Activated CD8-positive, alpha-beta T cell treated with anti-CD3 and anti-CD28 coated beads for 36 hours (primary cell): Measurements from ENCODE around the gene CYP26B1. TPM values are rescaled to one million over a fixed set of nuclear protein-coding genes. Genes with fewer than 3 reads are reported as not detected.

Experiments
- ATAC-seq: fragments of 200-7000 bp; cut with Tn5 transposase; one replicate; pipeline ENCODE4 v1.10.0; 2021; ENCODE audit warnings: mild to moderate bottlenecking, moderate library complexity
- CTCF ChIA-PET: fragments of 350-600 bp; sonication (Branson Sonifier 250); formaldehyde crosslinking; loops from one replicate; lab custom pipeline; 2021; ENCODE audit warnings: antibody characterized with exemption; lab: Charles Lee
- POLR2A ChIA-PET: fragments of 350-600 bp; sonication (Branson Sonifier 250); formaldehyde crosslinking; loops from one replicate; lab custom pipeline; 2021; ENCODE audit warnings: antibody characterized with exemption; lab: Charles Lee
- DNase-seq: peaks from one replicate; pipeline ENCODE4 v3.0.0-alpha.2; 2020
- H3K27ac Mint-ChIP-seq: one replicate; pipeline ENCODE4 v1.8.0; 2021; ENCODE audit warnings: mild to moderate bottlenecking, mixed read lengths
- H3K27me3 Mint-ChIP-seq: one replicate; pipeline ENCODE4 v1.8.0; 2021; ENCODE audit warnings: mixed read lengths
- H3K36me3 Mint-ChIP-seq: one replicate; pipeline ENCODE4 v1.8.0; 2021; ENCODE audit warnings: low read depth, mixed read lengths
- H3K4me1 Mint-ChIP-seq: one replicate; pipeline ENCODE4 v1.8.0; 2021; ENCODE audit warnings: low read depth, mixed read lengths
- H3K4me3 Mint-ChIP-seq: one replicate; pipeline ENCODE4 v1.8.0; 2021; ENCODE audit warnings: mild to moderate bottlenecking, moderate library complexity, mixed read lengths
- H3K9me3 Mint-ChIP-seq: one replicate; pipeline ENCODE4 v1.8.0; 2021; ENCODE audit warnings: mixed read lengths
- intact Hi-C: fragments of 100-400 bp; cut with micrococcal nuclease; formaldehyde crosslinking; loops from one replicate; pipeline ENCODE4 v1.10.0; 2022
- total RNA-seq, 2 experiments: library from RNA; stranded (reverse); gene quantifications; one replicate each; pipeline ENCODE4 v1.2.3, GENCODE V29; 2021
- TF ChIP-seq, protein P1 (sequence below): fragments of 200-600 bp; IDR thresholded peaks from one replicate; pipeline ENCODE4 v1.8.0; 2022; ENCODE audit warnings: antibody characterized with exemption, mild to moderate bottlenecking

CYP26B1 gene
- total RNA-seq, 2 experiments from 2014 or later, result not detected

DNA sequence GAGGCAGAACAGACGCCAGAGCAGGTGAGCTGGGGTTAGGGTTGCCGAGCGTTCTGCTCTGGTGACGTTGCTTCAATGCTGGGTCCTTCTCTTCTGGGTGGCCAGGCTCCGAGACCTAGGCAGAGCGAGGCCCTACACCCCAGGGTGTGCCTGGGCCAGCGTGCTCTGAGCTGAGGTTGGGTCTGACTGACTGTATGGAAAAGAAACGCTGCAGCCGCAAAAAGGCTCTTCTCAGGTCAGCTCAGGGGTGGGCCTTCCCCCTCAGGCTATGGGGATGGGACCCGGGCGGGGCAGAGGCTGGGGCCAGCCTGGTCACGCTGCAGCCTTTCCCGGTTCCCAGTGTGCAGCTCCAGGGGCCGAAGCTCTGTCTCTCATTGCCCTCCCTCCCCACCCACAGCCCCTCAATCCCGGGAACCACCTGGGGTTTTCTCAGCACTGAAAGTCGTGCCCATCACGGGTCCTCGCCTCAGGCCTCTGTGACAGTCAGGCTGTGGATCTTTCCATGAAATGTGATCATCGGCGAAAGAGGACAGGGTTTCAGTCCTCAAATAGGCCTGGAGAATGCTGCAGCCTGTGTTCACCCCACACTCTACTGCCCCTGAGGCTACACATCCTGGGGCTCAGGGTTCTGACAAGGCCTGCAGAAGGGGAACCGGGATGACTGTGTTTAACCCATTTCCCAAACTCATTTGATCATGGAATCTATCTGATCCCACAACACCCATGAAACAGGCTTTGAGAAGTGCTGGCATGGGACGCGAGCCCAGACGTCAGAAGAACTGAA is 19.4 kb downstream of the CYP26B1 start:
- intact Hi-C loops, result no loop called here
- POLR2A ChIA-PET, result no interaction called here
- DNase-seq (no peak), ATAC-seq (no peak)
- CTCF ChIA-PET, result interaction anchor here (2.5 kb wide), 1 partner anchor 9 kb away, joined by 8 read pairs; no protein-coding TSS in a partner anchor
- peaks cover 7% of the 10 kb centered on the region for H3K27me3 Mint-ChIP-seq
- no peaks in the 10 kb centered on the region for H3K36me3 Mint-ChIP-seq
- H3K4me3 Mint-ChIP-seq, result no peak overlapping the region
- TF ChIP-seq, protein P1, sequence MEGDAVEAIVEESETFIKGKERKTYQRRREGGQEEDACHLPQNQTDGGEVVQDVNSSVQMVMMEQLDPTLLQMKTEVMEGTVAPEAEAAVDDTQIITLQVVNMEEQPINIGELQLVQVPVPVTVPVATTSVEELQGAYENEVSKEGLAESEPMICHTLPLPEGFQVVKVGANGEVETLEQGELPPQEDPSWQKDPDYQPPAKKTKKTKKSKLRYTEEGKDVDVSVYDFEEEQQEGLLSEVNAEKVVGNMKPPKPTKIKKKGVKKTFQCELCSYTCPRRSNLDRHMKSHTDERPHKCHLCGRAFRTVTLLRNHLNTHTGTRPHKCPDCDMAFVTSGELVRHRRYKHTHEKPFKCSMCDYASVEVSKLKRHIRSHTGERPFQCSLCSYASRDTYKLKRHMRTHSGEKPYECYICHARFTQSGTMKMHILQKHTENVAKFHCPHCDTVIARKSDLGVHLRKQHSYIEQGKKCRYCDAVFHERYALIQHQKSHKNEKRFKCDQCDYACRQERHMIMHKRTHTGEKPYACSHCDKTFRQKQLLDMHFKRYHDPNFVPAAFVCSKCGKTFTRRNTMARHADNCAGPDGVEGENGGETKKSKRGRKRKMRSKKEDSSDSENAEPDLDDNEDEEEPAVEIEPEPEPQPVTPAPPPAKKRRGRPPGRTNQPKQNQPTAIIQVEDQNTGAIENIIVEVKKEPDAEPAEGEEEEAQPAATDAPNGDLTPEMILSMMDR, result no peak
- H3K9me3 Mint-ChIP-seq, result no peaks in the 10 kb centered on the region
- H3K27ac Mint-ChIP-seq, result no peak overlapping the region
- H3K4me1 Mint-ChIP-seq, result no peaks in the 10 kb centered on the region

DNA sequence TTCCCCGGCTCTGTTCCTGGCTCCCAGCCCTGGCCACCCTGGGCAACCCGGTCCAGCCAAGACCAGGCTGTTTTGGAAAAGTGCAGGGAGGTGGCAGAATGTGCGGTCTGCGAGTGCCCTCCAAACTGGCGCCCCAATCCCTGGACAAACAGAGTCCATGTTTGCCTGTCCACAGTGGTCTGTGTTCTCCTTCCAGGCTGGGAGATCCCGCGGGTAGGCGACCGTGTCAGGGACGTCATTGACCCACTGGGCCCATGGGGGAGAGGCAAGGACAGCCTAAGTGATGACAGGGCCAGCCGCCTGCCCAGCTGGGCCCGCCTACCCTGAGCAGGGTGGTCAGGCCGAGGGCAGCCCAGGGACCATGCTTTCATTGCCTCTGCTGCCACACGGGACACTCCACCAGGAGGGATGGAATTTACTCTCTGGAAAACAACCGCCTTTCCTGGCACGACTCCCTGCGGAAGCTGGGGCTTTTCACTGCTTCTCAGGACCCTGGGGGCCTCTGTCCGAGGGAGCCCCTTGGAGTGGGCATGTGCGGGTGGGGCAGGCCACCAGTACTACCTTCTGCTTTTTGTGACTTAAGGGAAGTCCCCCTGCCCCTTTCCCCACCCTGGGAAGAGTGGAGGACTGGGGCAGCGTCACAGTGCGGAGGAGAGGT is 20.1 kb downstream of the CYP26B1 start:
- DNase-seq (no peak), ATAC-seq (no peak)
- H3K9me3 Mint-ChIP-seq, result peaks cover 6% of the 10 kb centered on the region
- no peak overlapping the region for H3K27ac Mint-ChIP-seq
- peaks cover 8% of the 10 kb centered on the region for H3K27me3 Mint-ChIP-seq
- no peaks in the 10 kb centered on the region for H3K4me1 Mint-ChIP-seq
- intact Hi-C loops, result no loop called here
- TF ChIP-seq, protein P1, result no peak
- ChIA-PET POLR2A (no interaction called here), CTCF (interaction anchor here (2.5 kb wide), 1 partner anchor 10 kb away, joined by 8 read pairs; no protein-coding TSS in a partner anchor)
- no peak overlapping the region for H3K4me3 Mint-ChIP-seq
- H3K36me3 Mint-ChIP-seq, result no peaks in the 10 kb centered on the region

DNA sequence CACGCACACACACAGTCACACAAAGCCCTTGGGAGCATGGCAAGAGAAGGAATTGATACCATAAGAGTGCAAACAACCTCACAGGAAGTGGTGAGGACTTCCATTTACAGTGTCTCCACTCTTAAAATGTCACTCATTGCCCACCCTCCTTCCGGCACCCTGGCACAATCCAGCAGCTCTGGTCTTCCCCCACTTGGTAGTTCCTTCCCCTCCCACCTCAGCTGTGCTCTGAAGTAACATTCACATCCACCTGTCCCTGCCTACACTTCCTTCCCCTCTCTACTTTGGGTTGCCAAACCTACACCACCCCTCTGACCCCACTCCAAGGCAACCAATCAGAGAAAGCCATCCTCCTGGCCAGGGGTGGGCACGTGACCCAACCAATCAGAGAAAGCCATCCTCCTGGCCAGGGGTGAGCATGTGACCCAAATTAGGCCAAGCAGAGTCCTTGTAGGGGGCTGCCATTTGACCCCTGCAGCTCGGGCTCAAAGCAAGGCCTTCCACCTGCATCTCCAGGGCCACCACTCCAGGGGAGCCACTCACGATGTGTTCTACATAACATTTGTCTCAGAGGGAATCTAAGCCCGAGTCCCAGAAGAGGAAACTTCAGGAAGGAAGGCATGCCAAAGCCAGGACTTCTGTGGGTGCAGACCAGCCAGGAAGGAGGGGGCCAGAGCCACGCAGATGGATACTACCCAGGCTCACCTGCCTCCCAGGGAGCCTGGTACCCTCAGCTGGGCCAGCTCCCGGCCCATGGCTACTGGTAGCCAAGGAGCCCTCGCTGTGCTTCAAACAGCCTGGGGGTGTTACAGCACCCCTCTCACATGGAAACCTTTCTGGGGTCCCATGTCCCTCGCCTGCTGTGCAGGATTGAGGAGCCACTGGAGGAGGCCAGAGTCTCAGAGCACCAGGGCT is 21.2 kb downstream of the CYP26B1 start:
- Mint-ChIP-seq H3K27ac (no peak overlapping the region), H3K9me3 (peaks cover 7% of the 10 kb centered on the region), H3K27me3 (peaks cover 15% of the 10 kb centered on the region), H3K4me3 (no peak overlapping the region), H3K4me1 (no peaks in the 10 kb centered on the region), H3K36me3 (no peaks in the 10 kb centered on the region)
- ATAC-seq (peak; percentile 13), DNase-seq (no peak)
- POLR2A ChIA-PET, result no interaction called here
- TF ChIP-seq, protein P1, result no peak
- intact Hi-C loops, result no loop called here
- CTCF ChIA-PET, result interaction anchor here (2.5 kb wide), 1 partner anchor 11 kb away, joined by 8 read pairs; no protein-coding TSS in a partner anchor

DNA sequence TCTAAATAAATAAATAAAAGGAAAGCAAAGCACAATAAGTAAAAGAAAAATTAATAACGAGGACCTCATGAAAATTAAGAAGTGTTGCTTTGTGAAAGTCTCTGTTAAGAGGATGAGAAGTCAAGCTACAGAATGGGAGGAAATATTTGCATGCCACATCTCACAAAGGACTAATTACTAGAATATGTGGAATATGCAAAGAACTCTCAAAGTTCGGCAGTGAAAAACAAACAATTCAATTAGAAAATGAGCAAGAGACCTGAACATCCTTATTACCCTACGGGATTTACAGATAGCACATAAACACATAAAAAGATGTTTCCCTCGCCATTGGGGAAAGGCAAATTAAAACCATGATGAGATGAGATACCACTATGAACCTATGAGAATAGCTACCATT is 23.3 kb downstream of the CYP26B1 start:
- TF ChIP-seq, protein P1, result no peak
- Mint-ChIP-seq H3K27ac (no peak overlapping the region), H3K36me3 (no peaks in the 10 kb centered on the region), H3K9me3 (peaks cover 7% of the 10 kb centered on the region), H3K27me3 (peaks cover 16% of the 10 kb centered on the region), H3K4me1 (no peaks in the 10 kb centered on the region), H3K4me3 (no peak overlapping the region)
- POLR2A ChIA-PET, result no interaction called here
- DNase-seq (no peak), ATAC-seq (no peak)
- intact Hi-C loops, result no loop called here
- CTCF ChIA-PET, result interaction anchor here (0.9 to 1.0 kb wide), 2 partner anchors 26 to 201 kb away, joined by 3 to 4 read pairs; no protein-coding TSS in a partner anchor
